ENCODE measurements around the gene STAT5B. TPM values are rescaled to one million over a fixed set of nuclear protein-coding genes. Genes with fewer than 3 reads are reported as not detected.

STAT5B gene
- total and polyA plus RNA-seq, 2 of the 13 experiments (the other 11 are each of a cell fraction or from before 2014, with no cell fraction given): 21.0 to 42.8 TPM

DNA sequence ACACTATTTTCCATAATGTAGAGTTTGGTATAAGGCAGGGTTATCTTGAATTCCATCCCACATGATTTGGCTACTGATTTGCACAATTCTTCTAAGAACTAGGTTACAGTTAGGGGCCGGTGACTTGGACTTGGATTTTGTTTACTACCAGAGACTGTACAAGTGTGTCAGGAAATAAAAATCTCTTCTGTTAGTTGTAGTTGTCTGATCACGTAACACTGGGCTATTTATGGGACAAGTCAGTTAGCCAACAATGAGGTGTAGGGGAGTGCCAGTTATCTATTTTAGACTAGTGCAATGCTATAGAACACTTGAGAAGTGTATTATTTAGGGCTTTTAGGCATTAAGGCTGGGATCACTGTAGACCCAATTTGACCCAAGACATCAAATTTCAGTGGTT, 42.2 kb downstream of the STAT5B start:
- no peaks in the 10 kb centered on the region for H3K4me1 ChIP-seq (ENCODE audit: insufficient read depth, low read length)
- no peaks in the 10 kb centered on the region for H3K27me3 ChIP-seq (ENCODE audit: control insufficient read depth in 1 of 2, insufficient read depth in 2 of 2, low read length in 2 of 2)
- in situ Hi-C loops (cut with HindIII; ENCODE audit: extremely low pct_ligation_motif_present, low pct_unique_long_range_greater_than_20kb): no loop called here
- TF ChIP-seq ZNF652 (CRISPR knock-in tag; IDR thresholded peaks at IDR 0.05; ENCODE audit: borderline replicate concordance, low read depth) (no peak), MTA1 (CRISPR knock-in tag; IDR thresholded peaks at IDR 0.05; ENCODE audit: borderline replicate concordance) (no peak), ZNF33B (CRISPR knock-in tag; IDR thresholded peaks at IDR 0.05) (no peak)
- TF ChIP-seq, protein P1, sequence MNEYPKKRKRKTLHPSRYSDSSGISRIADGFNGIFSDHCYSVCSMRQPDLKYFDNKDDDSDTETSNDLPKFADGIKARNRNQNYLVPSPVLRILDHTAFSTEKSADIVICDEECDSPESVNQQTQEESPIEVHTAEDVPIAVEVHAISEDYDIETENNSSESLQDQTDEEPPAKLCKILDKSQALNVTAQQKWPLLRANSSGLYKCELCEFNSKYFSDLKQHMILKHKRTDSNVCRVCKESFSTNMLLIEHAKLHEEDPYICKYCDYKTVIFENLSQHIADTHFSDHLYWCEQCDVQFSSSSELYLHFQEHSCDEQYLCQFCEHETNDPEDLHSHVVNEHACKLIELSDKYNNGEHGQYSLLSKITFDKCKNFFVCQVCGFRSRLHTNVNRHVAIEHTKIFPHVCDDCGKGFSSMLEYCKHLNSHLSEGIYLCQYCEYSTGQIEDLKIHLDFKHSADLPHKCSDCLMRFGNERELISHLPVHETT (CRISPR knock-in tag; conservative IDR thresholded peaks at IDR 0.05): no peak
- no peak overlapping the region for H3K27ac ChIP-seq (ENCODE audit: extremely low read length, insufficient read depth, low read length)
- DNase-seq (ENCODE audit: low spot score): no peak
- no peak for FAIRE-seq
- ATAC-seq: no peak
- ChIA-PET POLR2A (no interaction called here), CTCF (ENCODE audit: low intra/inter-chr PET ratio, low total read pairs) (no interaction called here)
- no peaks in the 10 kb centered on the region for H4K20me1 ChIP-seq (ENCODE audit: insufficient read depth, low read length)
- no peaks in the 10 kb centered on the region for H3K9me3 ChIP-seq (ENCODE audit: low read length)
- no peaks in the 10 kb centered on the region; a peak in 1 of 5 replicates for H3K36me3 ChIP-seq (replicated peaks in 1 of 2; ENCODE audit: control insufficient read depth in 1 of 2, insufficient read depth in 2 of 2, low read length in 2 of 2)
- intact Hi-C loops (cut with micrococcal nuclease; ENCODE audit: unreplicated experiment): no loop called here
- peaks cover 4% of the 10 kb centered on the region for H3K79me2 ChIP-seq (ENCODE audit: insufficient read depth, low read length)
- no peak overlapping the region for H3K9ac ChIP-seq (ENCODE audit: insufficient read depth, low read depth, low read length)
- no peak overlapping the region for H3K4me2 ChIP-seq (ENCODE audit: low read depth, low read length)
- BruUV-seq (replicated peaks): no TSS peak
- H3K4me3 ChIP-seq (replicated peaks in 1 of 3; ENCODE audit: insufficient read depth in 1 of 3, low read depth in 2 of 3, low read length in 3 of 3): no peak overlapping the region
- H2AFZ ChIP-seq (ENCODE audit: low read length): no peak overlapping the region
- WGBS (ENCODE audit: low lambda C conversion rate): 95% methylated on average over 2 of the region's 2 CpGs

DNA sequence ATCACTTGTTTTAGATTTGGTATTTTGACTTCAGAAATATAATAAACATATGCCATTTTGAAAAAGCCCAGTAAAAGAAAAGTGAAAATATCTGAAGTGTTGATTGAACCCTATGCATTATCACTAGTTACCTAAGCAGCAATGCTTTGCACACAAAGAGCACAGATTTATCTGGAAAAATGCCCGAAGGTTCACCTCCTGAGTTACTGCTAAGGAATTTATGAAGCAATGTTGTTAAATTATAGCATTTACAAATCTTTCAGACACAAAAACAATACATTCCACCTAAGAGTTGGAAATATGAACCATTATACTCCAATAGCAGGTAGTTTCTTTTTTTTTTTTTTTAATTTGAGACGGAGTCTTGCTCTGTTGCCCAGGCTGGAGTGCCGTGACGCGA, 43.0 kb downstream of the STAT5B start:
- intact Hi-C loops (cut with micrococcal nuclease; ENCODE audit: unreplicated experiment) (no loop called here), in situ Hi-C loops (cut with HindIII; ENCODE audit: extremely low pct_ligation_motif_present, low pct_unique_long_range_greater_than_20kb) (no loop called here)
- Histone ChIP-seq H3K9me3 (ENCODE audit: low read length) (no peaks in the 10 kb centered on the region), H3K36me3 (replicated peaks in 1 of 2; ENCODE audit: control insufficient read depth in 1 of 2, insufficient read depth in 2 of 2, low read length in 2 of 2) (no peaks in the 10 kb centered on the region; a peak in 1 of 5 replicates), H3K27me3 (ENCODE audit: control insufficient read depth in 1 of 2, insufficient read depth in 2 of 2, low read length in 2 of 2) (no peaks in the 10 kb centered on the region), H3K27ac (ENCODE audit: extremely low read length, insufficient read depth, low read length) (no peak overlapping the region), H3K4me2 (ENCODE audit: low read depth, low read length) (no peak overlapping the region), H3K4me3 (replicated peaks in 1 of 3; ENCODE audit: insufficient read depth in 1 of 3, low read depth in 2 of 3, low read length in 3 of 3) (no peak overlapping the region), H3K9ac (ENCODE audit: insufficient read depth, low read depth, low read length) (no peak overlapping the region), H2AFZ (ENCODE audit: low read length) (no peak overlapping the region), H3K79me2 (ENCODE audit: insufficient read depth, low read length) (peaks cover 4% of the 10 kb centered on the region), H4K20me1 (ENCODE audit: insufficient read depth, low read length) (no peaks in the 10 kb centered on the region), H3K4me1 (ENCODE audit: insufficient read depth, low read length) (no peaks in the 10 kb centered on the region)
- CTCF ChIA-PET (ENCODE audit: low intra/inter-chr PET ratio, low total read pairs): no interaction called here
- FAIRE-seq: no peak
- BruUV-seq (replicated peaks): no TSS peak
- no peak for ATAC-seq
- no peak for DNase-seq (ENCODE audit: low spot score)
- WGBS (ENCODE audit: low lambda C conversion rate): 100% methylated on average over 5 of the region's 5 CpGs
- no peak for TF ChIP-seq SOX6 (IDR thresholded peaks at IDR 0.05)
- TF ChIP-seq SOX6 (CRISPR knock-in tag; IDR thresholded peaks at IDR 0.05): no peak
- no peak for TF ChIP-seq AHR (CRISPR knock-in tag; IDR thresholded peaks at IDR 0.05)
- no peak for TF ChIP-seq HNRNPK (IDR thresholded peaks at IDR 0.05; ENCODE audit: low read depth, low read length, poor library complexity, severe bottlenecking)
- no peak for TF ChIP-seq POGZ (CRISPR knock-in tag; IDR thresholded peaks at IDR 0.05)
- no peak for TF ChIP-seq KLF11 (CRISPR knock-in tag; IDR thresholded peaks at IDR 0.05)
- TF ChIP-seq NCOR1 (IDR thresholded peaks at IDR 0.05; ENCODE audit: borderline replicate concordance, low read length): no peak
- TF ChIP-seq, protein P2, sequence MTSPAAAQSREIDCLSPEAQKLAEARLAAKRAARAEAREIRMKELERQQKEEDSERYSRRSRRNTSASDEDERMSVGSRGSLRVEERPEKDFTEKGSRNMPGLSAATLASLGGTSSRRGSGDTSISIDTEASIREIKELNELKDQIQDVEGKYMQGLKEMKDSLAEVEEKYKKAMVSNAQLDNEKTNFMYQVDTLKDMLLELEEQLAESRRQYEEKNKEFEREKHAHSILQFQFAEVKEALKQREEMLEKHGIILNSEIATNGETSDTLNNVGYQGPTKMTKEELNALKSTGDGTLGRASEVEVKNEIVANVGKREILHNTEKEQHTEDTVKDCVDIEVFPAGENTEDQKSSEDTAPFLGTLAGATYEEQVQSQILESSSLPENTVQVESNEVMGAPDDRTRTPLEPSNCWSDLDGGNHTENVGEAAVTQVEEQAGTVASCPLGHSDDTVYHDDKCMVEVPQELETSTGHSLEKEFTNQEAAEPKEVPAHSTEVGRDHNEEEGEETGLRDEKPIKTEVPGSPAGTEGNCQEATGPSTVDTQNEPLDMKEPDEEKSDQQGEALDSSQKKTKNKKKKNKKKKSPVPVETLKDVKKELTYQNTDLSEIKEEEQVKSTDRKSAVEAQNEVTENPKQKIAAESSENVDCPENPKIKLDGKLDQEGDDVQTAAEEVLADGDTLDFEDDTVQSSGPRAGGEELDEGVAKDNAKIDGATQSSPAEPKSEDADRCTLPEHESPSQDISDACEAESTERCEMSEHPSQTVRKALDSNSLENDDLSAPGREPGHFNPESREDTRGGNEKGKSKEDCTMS (CRISPR knock-in tag; conservative IDR thresholded peaks at IDR 0.05): no peak
- no peak for TF ChIP-seq IRF2 (CRISPR knock-in tag; IDR thresholded peaks at IDR 0.05)
- TF ChIP-seq GATA4 (IDR thresholded peaks at IDR 0.05; ENCODE audit: borderline replicate concordance, low read depth): no peak
- TF ChIP-seq ZNF670 (CRISPR knock-in tag; IDR thresholded peaks at IDR 0.05; ENCODE audit: borderline replicate concordance): no peak
- POLR2A ChIA-PET: no interaction called here
